Activated T-helper 17 cell treated with anti-CD3 and anti-CD28 coated beads, Interleukin-2, amount 50 U/mL, for 72 hours (primary cell): ENCODE results near the gene OR8A1. TPM values are rescaled to one million over a fixed set of nuclear protein-coding genes. Genes with fewer than 3 reads are reported as not detected.

Experiments
- ATAC-seq: fragments of 150-1000 bp; cut with Tn5 transposase; replicated peaks from 2 replicates; pipeline ENCODE4 v1.10.0; 2021; ENCODE audit warnings: mild to moderate bottlenecking, moderate library complexity
- H3K27ac Mint-ChIP-seq: one replicate; pipeline ENCODE4 v1.8.0; 2022; ENCODE audit warnings: mixed read lengths
- H3K27me3 Mint-ChIP-seq: one replicate; pipeline ENCODE4 v1.8.0; 2022; ENCODE audit warnings: mixed read lengths
- H3K36me3 Mint-ChIP-seq: one replicate; pipeline ENCODE4 v1.8.0; 2022; ENCODE audit warnings: low read depth, mild to moderate bottlenecking, mixed read lengths
- H3K4me1 Mint-ChIP-seq: one replicate; pipeline ENCODE4 v1.8.0; 2022; ENCODE audit warnings: mixed read lengths
- H3K4me3 Mint-ChIP-seq: one replicate; pipeline ENCODE4 v1.8.0; 2022; ENCODE audit warnings: mild to moderate bottlenecking, mixed read lengths
- H3K9me3 Mint-ChIP-seq: one replicate; pipeline ENCODE4 v1.8.0; 2022; ENCODE audit warnings: mixed read lengths
- total RNA-seq, 2 donors: library from RNA; stranded (reverse); gene quantifications; one replicate each; pipeline ENCODE4 v1.2.3, GENCODE V29; 2022

Gene OR8A1
- not detected for total RNA-seq

DNA sequence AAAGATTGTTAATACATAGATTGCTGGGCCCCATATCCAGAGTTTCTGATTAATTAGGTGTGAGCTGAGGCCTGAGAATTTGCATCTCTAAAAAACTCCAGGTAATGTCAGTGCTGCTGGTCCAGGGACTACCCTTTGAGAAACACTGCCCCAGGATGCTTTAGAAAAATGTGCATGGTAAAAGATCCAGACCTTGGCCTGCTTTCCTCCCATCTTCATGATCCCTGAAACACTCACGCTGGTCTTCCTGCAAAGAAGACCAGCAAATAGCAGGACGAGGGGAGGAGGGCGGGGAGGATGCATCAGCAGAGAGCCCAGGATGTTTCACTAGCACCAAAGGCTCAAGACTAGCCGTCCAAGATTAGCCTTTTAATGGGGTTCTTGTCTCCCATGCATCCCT is at the start of gene OR8A1:
TSS of gene OR8A1 (plus strand) at position 301 of the 400 bp plus-strand sequence. CDS start 123 bp downstream, outside the sequence.
- no peaks in the 10 kb centered on the region for H3K4me1 Mint-ChIP-seq
- H3K27me3 Mint-ChIP-seq: peaks cover 35% of the 10 kb centered on the region
- no peaks in the 10 kb centered on the region for H3K36me3 Mint-ChIP-seq
- no peak for ATAC-seq
- no peak within 1 kb of the TSS for H3K27ac Mint-ChIP-seq
- H3K9me3 Mint-ChIP-seq: no peaks in the 10 kb centered on the region
- no peak within 1 kb of the TSS for H3K4me3 Mint-ChIP-seq

DNA sequence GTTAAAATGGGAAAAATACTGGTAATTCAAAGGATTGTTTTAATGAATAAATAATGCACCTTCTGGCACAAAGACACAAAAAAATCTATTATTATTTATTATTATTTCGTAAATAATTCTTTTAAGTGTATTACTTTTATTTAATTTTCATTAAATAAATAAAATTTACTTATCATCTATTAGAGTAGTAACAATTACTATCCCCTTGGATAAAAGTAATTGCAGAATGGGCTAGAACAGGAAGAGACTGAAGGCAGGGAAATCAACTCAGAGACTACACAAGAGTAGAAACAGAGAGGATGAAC is 49.3 kb upstream of the OR8A1 start:
- Mint-ChIP-seq H3K27ac (no peak overlapping the region), H3K27me3 (peaks cover 8% of the 10 kb centered on the region), H3K4me1 (no peaks in the 10 kb centered on the region), H3K4me3 (no peak overlapping the region), H3K36me3 (no peaks in the 10 kb centered on the region), H3K9me3 (no peaks in the 10 kb centered on the region)
- ATAC-seq: no peak

- no peaks in the 10 kb centered on the region for H3K4me1 Mint-ChIP-seq
- H3K27ac Mint-ChIP-seq: no peak overlapping the region
- peaks cover 4% of the 10 kb centered on the region for H3K9me3 Mint-ChIP-seq
- no peak overlapping the region for H3K4me3 Mint-ChIP-seq
- peaks cover 37% of the 10 kb centered on the region for H3K27me3 Mint-ChIP-seq
- no peak for ATAC-seq
- no peaks in the 10 kb centered on the region for H3K36me3 Mint-ChIP-seq
Observed at GRCh38 chr11:124533626-124534025, 36.2 kb upstream of the OR8A1 start.

- Mint-ChIP-seq H3K4me3 (no peak overlapping the region), H3K4me1 (no peaks in the 10 kb centered on the region), H3K9me3 (no peaks in the 10 kb centered on the region), H3K27ac (no peak overlapping the region), H3K27me3 (peaks cover 36% of the 10 kb centered on the region), H3K36me3 (no peaks in the 10 kb centered on the region)
- ATAC-seq: no peak
Observed at GRCh38 chr11:124534051-124534450, 35.7 kb upstream of the OR8A1 start.

DNA sequence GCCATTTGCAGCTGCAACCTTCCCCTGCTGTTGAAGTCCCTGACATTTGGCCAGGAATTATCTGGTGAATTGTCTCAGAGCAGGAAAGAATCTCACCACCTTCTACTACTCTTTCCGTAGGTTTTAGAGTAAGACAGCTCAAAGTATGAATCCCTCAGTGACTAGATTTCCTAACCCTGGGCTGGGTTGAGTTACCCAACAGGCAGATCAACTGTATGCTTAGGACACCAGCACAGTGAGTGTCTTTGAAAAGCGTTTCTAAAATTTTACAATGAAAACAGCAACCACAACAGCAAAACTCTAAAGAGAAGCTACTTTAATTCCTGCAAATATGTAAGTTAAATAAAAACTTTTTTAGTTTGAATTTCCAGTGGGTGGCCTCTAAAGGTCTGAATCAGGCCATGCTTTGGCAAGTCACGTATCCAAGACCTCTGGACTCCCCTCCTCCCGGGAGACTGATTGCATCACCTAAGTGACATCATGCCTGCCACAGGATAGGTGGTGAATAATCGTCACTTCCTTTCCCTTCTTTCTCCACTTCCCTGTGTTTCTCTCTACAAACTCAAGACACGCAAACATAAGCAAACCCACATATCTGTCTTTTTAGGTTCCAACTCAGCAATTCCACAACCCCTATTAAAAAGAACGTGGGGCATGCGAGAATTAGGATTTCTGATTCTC is 34.1 kb upstream of the OR8A1 start:
- no peak for ATAC-seq
- no peak overlapping the region for H3K27ac Mint-ChIP-seq
- no peak overlapping the region for H3K4me3 Mint-ChIP-seq
- no peaks in the 10 kb centered on the region for H3K4me1 Mint-ChIP-seq
- H3K36me3 Mint-ChIP-seq: no peaks in the 10 kb centered on the region
- no peaks in the 10 kb centered on the region for H3K9me3 Mint-ChIP-seq
- peaks cover 38% of the 10 kb centered on the region for H3K27me3 Mint-ChIP-seq

DNA sequence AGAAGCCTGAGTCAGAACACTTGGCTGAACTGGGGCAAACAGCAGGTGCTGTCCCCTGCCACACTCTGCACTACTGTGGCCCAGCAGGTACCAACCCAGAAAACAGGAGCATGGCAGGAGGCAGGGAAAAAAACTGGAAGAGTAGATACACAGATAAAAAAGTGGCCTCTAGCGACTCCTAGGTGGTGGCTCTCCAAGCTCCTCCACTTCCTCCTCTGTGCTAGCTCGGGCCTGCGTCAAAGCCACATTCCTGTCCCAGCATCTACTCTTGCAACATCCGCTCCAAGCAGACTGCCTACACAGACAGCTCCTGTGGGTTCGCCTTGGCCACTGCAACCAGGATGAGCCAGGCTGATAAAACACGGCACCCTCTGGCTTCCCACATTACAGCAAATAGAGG is 33.3 kb upstream of the OR8A1 start:
- no peaks in the 10 kb centered on the region for H3K4me1 Mint-ChIP-seq
- no peaks in the 10 kb centered on the region for H3K36me3 Mint-ChIP-seq
- no peak overlapping the region for H3K4me3 Mint-ChIP-seq
- peaks cover 38% of the 10 kb centered on the region for H3K27me3 Mint-ChIP-seq
- ATAC-seq: no peak
- H3K27ac Mint-ChIP-seq: no peak overlapping the region
- H3K9me3 Mint-ChIP-seq: no peaks in the 10 kb centered on the region

GRCh38 chr11:124538019-124538418 is 31.8 kb upstream of the OR8A1 start:
- Mint-ChIP-seq H3K27me3 (peaks cover 42% of the 10 kb centered on the region), H3K27ac (no peak overlapping the region), H3K36me3 (no peaks in the 10 kb centered on the region), H3K4me1 (no peaks in the 10 kb centered on the region), H3K4me3 (no peak overlapping the region), H3K9me3 (no peaks in the 10 kb centered on the region)
- no peak for ATAC-seq

DNA sequence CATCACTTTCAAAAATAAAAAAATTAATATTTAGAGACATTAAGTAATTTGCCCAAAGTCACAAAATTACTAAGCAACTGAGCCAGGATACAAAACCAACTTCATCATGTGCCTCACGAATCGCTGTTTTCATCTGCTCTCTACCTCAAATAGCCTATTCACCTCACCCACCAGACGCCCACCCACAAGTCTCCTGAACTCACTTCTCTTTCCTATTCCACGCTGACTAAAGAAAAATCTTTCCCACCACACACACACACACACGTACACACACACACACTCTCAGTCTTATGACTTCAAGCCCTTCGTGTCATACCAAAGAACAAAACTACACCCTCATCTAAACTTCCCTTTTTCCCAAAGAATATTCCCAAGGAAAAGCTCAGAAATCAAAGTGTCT is 28.6 kb upstream of the OR8A1 start:
- Mint-ChIP-seq H3K4me1 (no peaks in the 10 kb centered on the region), H3K4me3 (no peak overlapping the region), H3K27ac (no peak overlapping the region), H3K27me3 (peaks cover 36% of the 10 kb centered on the region), H3K9me3 (no peaks in the 10 kb centered on the region), H3K36me3 (no peaks in the 10 kb centered on the region)
- no peak for ATAC-seq

DNA sequence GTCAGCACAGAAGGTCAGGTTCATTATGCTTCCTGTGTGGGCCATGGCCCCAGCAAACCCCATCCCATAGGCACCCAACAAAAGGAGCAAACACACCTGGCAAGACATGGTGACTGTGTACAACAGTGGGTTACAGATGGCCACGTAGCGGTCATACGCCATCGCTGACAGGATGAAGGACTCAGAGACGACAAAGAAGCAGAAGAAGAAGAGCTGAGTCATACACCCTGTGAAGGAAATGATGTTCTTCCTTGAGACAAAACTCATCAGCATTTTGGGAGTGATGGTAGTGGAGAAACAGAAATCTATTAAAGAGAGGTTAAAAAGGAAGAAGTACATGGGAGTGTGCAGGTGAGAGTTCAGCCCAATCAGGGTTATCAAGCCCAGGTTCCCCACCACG is 26.7 kb upstream of the OR8A1 start:
- Mint-ChIP-seq H3K4me3 (no peak overlapping the region), H3K27ac (no peak overlapping the region), H3K36me3 (no peaks in the 10 kb centered on the region), H3K27me3 (peaks cover 30% of the 10 kb centered on the region), H3K9me3 (no peaks in the 10 kb centered on the region), H3K4me1 (no peaks in the 10 kb centered on the region)
- ATAC-seq: no peak

DNA sequence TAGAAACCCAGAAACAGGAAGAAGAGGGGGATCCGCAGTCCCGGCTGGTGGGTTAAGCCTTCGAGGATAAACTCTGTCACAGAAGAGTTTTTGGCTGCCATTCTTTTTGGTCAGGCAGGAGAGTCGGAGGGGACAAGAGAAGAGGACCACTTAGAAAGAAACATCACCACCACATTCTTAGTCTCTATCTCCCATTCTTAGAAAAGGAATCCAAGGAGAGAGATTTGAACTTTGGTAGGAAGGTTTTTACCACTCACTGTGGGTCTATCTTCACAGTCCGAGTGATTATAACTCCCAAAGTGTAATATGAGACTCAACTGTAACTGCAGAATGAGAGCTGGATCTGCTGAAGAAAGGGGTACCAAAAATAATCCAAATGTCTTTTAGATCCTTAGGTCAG is 26.2 kb upstream of the OR8A1 start, which contains the start of gene OR8B12:
TSS of gene OR8B12 (minus strand) at position 101 of the 400 bp plus-strand sequence. CDS start at position 101, 0 bp downstream.
- Mint-ChIP-seq H3K27ac (no peak within 1 kb of the TSS), H3K27me3 (peaks cover 29% of the 10 kb centered on the region), H3K36me3 (no peaks in the 10 kb centered on the region), H3K4me1 (no peaks in the 10 kb centered on the region), H3K4me3 (no peak within 1 kb of the TSS), H3K9me3 (no peaks in the 10 kb centered on the region)
- no peak for ATAC-seq

DNA sequence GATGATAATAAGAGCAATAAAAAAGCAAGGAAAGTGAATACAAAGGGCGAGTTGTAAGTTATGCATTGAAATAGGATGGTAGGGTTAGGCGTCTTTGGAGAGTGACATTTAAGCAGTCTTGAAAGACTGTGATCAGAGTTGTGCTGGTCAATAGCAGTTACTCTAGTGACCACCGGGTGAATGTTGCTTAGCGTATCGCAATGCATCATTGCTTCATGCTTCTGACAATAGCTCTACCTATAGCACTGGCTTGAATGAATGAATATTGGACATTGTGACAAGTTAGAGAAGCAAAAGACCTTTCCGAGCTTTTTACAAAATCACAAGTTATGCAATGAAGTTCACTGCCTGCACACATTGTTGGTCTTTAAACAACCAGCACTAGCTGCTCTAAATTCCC is 18.6 kb upstream of the OR8A1 start:
- no peaks in the 10 kb centered on the region for H3K36me3 Mint-ChIP-seq
- no peaks in the 10 kb centered on the region for H3K4me1 Mint-ChIP-seq
- H3K9me3 Mint-ChIP-seq: no peaks in the 10 kb centered on the region
- no peak for ATAC-seq
- no peak overlapping the region for H3K27ac Mint-ChIP-seq
- peaks cover 3% of the 10 kb centered on the region for H3K27me3 Mint-ChIP-seq
- H3K4me3 Mint-ChIP-seq: no peak overlapping the region

GRCh38 chr11:124551987-124552386 is 17.8 kb upstream of the OR8A1 start:
- no peaks in the 10 kb centered on the region for H3K36me3 Mint-ChIP-seq
- H3K27ac Mint-ChIP-seq: no peak overlapping the region
- H3K9me3 Mint-ChIP-seq: no peaks in the 10 kb centered on the region
- no peaks in the 10 kb centered on the region for H3K4me1 Mint-ChIP-seq
- peaks cover 8% of the 10 kb centered on the region for H3K27me3 Mint-ChIP-seq
- ATAC-seq: no peak
- H3K4me3 Mint-ChIP-seq: no peak overlapping the region

- no peak for ATAC-seq
- H3K9me3 Mint-ChIP-seq: no peaks in the 10 kb centered on the region
- no peaks in the 10 kb centered on the region for H3K4me1 Mint-ChIP-seq
- H3K36me3 Mint-ChIP-seq: no peaks in the 10 kb centered on the region
- no peak overlapping the region for H3K4me3 Mint-ChIP-seq
- H3K27ac Mint-ChIP-seq: no peak overlapping the region
- H3K27me3 Mint-ChIP-seq: peaks cover 14% of the 10 kb centered on the region
Observed at GRCh38 chr11:124556828-124557227, 13.0 kb upstream of the OR8A1 start.

GRCh38 chr11:124570160-124570559 is 363 bp downstream of the OR8A1 start:
- no peaks in the 10 kb centered on the region for H3K4me1 Mint-ChIP-seq
- no peak overlapping the region for H3K27ac Mint-ChIP-seq
- H3K27me3 Mint-ChIP-seq: peaks cover 35% of the 10 kb centered on the region
- H3K9me3 Mint-ChIP-seq: no peaks in the 10 kb centered on the region
- H3K4me3 Mint-ChIP-seq: no peak overlapping the region
- no peaks in the 10 kb centered on the region for H3K36me3 Mint-ChIP-seq
- no peak for ATAC-seq

- no peaks in the 10 kb centered on the region for H3K4me1 Mint-ChIP-seq
- no peak overlapping the region for H3K4me3 Mint-ChIP-seq
- no peaks in the 10 kb centered on the region for H3K36me3 Mint-ChIP-seq
- no peaks in the 10 kb centered on the region for H3K9me3 Mint-ChIP-seq
- no peak for ATAC-seq
- no peak overlapping the region for H3K27ac Mint-ChIP-seq
- H3K27me3 Mint-ChIP-seq: peaks cover 26% of the 10 kb centered on the region
Observed at GRCh38 chr11:124577716-124578427, 8.1 kb downstream of the OR8A1 start.
